Measurements from ENCODE around the gene FCN1. TPM values are rescaled to one million over a fixed set of nuclear protein-coding genes. Genes with fewer than 3 reads are reported as not detected.

The FCN1 gene
- total RNA-seq, 1 donor = 1,156 TPM

DNA sequence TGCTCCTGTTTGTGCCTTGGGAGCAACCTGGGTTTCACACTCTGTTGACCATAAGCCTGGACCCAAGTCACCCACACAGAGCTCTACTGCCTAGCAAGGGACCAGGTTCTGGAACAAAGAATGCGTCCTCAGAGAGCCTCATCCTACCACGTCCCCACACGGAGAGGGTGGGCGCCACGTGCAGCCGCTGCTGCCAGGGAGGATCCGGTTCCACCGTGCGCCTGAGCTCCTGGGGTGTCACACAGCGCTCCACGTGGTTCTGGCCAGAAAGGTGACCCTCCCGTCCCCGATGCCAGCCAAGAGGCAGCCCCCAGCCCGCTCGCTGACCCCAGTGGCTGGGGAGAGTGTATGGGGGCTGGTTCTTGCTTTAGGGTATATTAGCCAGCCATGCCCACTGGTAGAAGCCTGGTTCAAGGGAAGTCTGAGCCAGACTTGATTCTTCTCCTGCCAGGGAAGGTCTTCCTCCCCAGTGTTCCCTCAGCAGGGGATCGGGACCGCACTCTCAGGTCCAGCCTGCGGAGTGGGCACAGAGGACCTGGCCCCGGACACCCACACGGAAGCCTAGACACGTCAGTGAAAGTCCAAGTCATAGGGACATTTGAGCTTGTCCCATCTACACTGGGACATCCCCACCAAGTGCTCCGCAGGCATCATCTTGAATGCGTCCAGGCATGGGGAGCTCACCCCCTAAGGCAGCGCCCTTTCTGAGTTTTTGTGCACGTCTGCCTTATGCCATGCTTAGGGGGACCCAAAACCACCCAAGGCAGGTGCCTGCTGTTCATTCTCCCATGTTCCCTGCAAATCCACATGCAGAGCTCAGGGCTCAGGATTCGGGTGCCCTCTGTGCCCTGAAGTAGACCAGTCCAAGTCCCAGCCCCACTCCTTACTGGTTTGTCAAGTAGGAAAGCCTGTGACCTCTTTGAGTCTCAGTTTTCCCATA lies 2.4 kb downstream of the FCN1 start:
- Histone ChIP-seq H3K4me1 (ENCODE audit: insufficient read depth, low read length) (peaks cover 56% of the 10 kb centered on the region), H3K4me3 (ENCODE audit: low read length) (peak overlapping the region; percentile 65), H3K27me3 (ENCODE audit: insufficient read depth, low read length) (no peaks in the 10 kb centered on the region), H3K9me3 (ENCODE audit: low read depth, low read length) (peaks cover 4% of the 10 kb centered on the region)

DNA sequence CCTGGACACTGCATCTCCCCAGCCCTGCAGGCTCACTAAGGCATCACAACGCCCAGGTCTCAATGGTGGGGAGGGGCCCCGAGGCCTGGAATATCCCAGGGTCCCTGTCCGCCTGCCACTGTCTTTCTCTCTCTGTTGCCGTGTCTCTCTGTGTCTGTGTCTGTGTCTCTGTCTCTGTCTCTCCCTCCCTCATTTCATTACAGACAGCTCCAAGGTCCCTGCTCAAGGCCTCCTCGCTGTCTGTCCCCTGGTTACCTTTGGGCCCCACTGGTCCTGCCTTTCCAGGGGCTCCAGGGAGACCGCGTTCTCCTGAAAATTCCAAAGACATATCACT lies 3.2 kb downstream of the FCN1 start:
- Histone ChIP-seq H3K27me3 (ENCODE audit: insufficient read depth, low read length) (no peaks in the 10 kb centered on the region), H3K4me1 (ENCODE audit: insufficient read depth, low read length) (peaks cover 50% of the 10 kb centered on the region), H3K9me3 (ENCODE audit: low read depth, low read length) (no peaks in the 10 kb centered on the region), H3K4me3 (ENCODE audit: low read length) (peak overlapping the region; percentile 65)

- peak overlapping the region; percentile 65 for H3K4me3 ChIP-seq (ENCODE audit: low read length)
- no peaks in the 10 kb centered on the region for H3K27me3 ChIP-seq (ENCODE audit: insufficient read depth, low read length)
- no peaks in the 10 kb centered on the region for H3K9me3 ChIP-seq (ENCODE audit: low read depth, low read length)
- H3K4me1 ChIP-seq (ENCODE audit: insufficient read depth, low read length) = peaks cover 45% of the 10 kb centered on the region
Measured at GRCh38 chr9:134913713-134914500, 3.8 kb downstream of the FCN1 start.

GRCh38 chr9:134913041-134913712 lies 4.5 kb downstream of the FCN1 start:
- H3K9me3 ChIP-seq (ENCODE audit: low read depth, low read length) = no peaks in the 10 kb centered on the region
- peaks cover 37% of the 10 kb centered on the region for H3K4me1 ChIP-seq (ENCODE audit: insufficient read depth, low read length)
- H3K4me3 ChIP-seq (ENCODE audit: low read length) = no peak overlapping the region
- no peaks in the 10 kb centered on the region for H3K27me3 ChIP-seq (ENCODE audit: insufficient read depth, low read length)

DNA sequence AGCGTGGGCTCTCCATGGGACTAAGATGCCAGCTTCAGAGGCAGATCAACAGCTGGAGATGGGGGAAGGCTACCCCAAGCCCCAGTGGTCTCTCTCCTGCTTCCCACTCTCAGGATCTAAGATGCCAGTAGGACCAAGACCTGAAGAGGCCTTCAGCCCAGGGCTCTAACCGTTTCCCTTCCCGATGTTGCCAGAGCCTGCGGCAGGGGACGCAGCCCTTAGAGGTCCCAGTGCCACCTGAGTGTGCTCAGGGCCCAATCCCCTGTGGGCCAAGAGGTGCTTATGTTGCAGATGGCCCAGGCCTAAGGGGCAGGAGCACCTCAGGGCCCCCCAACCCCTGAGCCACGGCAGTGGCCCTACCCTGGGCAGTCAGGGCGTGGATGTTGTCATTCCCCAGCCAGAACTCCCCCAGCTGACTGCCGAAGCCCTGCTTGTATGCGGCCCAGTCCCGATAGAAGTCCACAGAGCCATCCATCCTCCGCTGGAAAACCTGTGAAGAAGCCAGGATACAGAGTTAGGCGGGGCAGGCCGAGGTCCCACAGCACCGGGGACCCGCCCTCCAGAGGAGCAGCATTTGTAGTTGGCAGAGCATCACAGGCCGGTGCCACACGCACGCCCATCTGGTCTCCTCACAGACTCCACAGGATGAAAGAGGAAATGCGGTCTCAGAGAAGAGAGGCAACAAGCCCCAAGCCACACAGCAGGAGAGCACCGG lies 5.4 kb downstream of the FCN1 start:
- H3K4me1 ChIP-seq (ENCODE audit: insufficient read depth, low read length) = peaks cover 32% of the 10 kb centered on the region
- no peak overlapping the region for H3K4me3 ChIP-seq (ENCODE audit: low read length)
- H3K9me3 ChIP-seq (ENCODE audit: low read depth, low read length) = peaks cover 4% of the 10 kb centered on the region
- no peaks in the 10 kb centered on the region for H3K27me3 ChIP-seq (ENCODE audit: insufficient read depth, low read length)

DNA sequence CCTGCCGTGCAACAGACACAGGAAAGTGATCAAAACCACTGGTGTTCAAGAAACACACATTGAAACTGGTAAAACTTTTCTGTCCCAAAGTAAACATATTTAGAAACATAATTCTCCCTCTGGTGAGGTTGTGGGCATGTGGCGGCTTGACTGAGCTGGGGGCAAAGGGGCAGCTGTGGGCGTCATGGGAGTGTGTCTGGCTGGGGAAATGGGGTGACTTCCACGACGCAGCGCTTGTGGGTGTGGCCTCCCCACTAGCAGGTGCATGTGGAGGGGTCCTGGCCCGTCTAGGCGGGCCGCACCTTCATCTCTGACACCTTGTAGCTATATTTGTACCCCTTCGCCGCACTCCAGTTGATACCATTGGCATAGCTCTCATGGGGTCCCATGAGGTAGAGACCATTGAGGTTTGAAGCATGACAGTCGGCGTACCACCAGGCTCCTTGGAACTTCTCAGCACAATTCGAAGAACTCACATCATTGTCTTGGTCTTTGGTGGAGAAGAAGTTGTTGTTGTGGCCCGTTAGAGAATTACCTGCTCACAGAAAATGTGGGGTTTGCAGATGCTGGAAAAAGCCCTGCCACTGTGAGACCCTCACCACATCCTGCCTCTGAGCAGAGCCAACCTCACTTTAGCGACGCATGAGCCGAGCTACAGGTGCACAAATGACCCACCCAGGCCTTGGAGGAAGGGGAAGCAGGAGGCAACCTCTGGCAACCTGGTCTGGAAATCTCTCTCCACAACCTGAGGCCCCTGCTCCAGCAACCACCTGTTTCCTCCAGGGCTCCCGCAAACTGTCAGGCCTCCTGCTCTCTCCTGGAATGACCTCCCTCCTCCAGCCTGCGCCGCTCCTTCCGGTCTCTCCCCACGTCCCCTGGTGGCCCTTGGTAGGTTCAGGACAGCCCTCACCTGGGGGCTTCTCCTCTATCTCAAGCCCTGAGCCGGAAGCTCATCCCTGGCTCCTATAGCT lies 7.9 kb downstream of the FCN1 start:
- Histone ChIP-seq H3K9me3 (ENCODE audit: low read depth, low read length) (peaks cover 4% of the 10 kb centered on the region), H3K4me1 (ENCODE audit: insufficient read depth, low read length) (peaks cover 31% of the 10 kb centered on the region), H3K4me3 (ENCODE audit: low read length) (no peak overlapping the region), H3K27me3 (ENCODE audit: insufficient read depth, low read length) (no peaks in the 10 kb centered on the region)

- Histone ChIP-seq H3K9me3 (ENCODE audit: low read depth, low read length) (peaks cover 9% of the 10 kb centered on the region), H3K27me3 (ENCODE audit: insufficient read depth, low read length) (no peaks in the 10 kb centered on the region), H3K4me1 (ENCODE audit: insufficient read depth, low read length) (peaks cover 20% of the 10 kb centered on the region), H3K4me3 (ENCODE audit: low read length) (no peak overlapping the region)
Measured at GRCh38 chr9:134908524-134909309, 9.0 kb downstream of the FCN1 start.

DNA sequence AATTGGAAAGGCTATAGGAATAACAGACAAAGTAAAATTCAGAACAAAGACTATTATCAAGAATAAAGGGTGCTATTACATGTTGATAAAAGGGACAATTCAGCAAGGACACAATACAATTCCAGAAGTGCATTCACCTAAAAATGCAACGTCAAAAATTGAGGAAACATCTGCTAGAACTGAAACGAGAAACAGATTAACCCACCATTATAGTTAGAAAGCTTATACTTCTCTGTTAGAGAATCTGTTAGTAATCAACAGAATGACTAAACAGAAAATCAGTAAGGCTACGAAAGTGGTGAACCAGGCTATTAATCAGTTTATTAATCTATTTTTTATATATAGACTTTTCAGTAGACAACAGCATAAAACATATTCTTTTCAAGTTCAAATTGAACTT lies 14.8 kb downstream of the FCN1 start:
- Histone ChIP-seq H3K4me3 (ENCODE audit: low read length) (no peak overlapping the region), H3K9me3 (ENCODE audit: low read depth, low read length) (peaks cover 33% of the 10 kb centered on the region), H3K4me1 (ENCODE audit: insufficient read depth, low read length) (no peaks in the 10 kb centered on the region), H3K27me3 (ENCODE audit: insufficient read depth, low read length) (peaks cover 2% of the 10 kb centered on the region)

GRCh38 chr9:134899818-134900217 lies 17.9 kb downstream of the FCN1 start:
- Histone ChIP-seq H3K4me3 (ENCODE audit: low read length) (no peak overlapping the region), H3K4me1 (ENCODE audit: insufficient read depth, low read length) (no peaks in the 10 kb centered on the region), H3K27me3 (ENCODE audit: insufficient read depth, low read length) (peaks cover 2% of the 10 kb centered on the region), H3K9me3 (ENCODE audit: low read depth, low read length) (peaks cover 30% of the 10 kb centered on the region)

DNA sequence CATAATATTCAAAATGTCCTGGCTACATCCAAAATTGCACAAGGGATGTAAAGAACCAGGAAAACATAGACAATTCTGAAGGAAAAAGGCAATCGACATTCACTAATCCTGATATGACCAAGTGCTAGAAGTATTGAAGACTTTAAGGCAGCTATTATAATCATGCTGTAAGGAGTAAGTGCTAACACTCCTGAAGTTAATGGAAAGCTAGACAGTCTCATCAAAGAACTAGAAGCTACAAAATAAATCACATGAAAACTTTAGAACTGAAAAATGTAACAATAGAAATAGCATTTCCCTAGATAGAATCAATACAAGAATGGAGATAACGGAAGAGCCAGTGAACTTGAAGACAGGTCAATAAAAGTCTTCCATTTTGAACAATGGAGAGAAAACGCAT lies 18.5 kb downstream of the FCN1 start:
- Histone ChIP-seq H3K27me3 (ENCODE audit: insufficient read depth, low read length) (peaks cover 2% of the 10 kb centered on the region), H3K4me3 (ENCODE audit: low read length) (no peak overlapping the region), H3K9me3 (ENCODE audit: low read depth, low read length) (peaks cover 29% of the 10 kb centered on the region), H3K4me1 (ENCODE audit: insufficient read depth, low read length) (no peaks in the 10 kb centered on the region)

GRCh38 chr9:134898319-134898718 lies 19.4 kb downstream of the FCN1 start:
- Histone ChIP-seq H3K9me3 (ENCODE audit: low read depth, low read length) (peaks cover 21% of the 10 kb centered on the region), H3K4me3 (ENCODE audit: low read length) (no peak overlapping the region), H3K4me1 (ENCODE audit: insufficient read depth, low read length) (no peaks in the 10 kb centered on the region), H3K27me3 (ENCODE audit: insufficient read depth, low read length) (peaks cover 2% of the 10 kb centered on the region)

DNA sequence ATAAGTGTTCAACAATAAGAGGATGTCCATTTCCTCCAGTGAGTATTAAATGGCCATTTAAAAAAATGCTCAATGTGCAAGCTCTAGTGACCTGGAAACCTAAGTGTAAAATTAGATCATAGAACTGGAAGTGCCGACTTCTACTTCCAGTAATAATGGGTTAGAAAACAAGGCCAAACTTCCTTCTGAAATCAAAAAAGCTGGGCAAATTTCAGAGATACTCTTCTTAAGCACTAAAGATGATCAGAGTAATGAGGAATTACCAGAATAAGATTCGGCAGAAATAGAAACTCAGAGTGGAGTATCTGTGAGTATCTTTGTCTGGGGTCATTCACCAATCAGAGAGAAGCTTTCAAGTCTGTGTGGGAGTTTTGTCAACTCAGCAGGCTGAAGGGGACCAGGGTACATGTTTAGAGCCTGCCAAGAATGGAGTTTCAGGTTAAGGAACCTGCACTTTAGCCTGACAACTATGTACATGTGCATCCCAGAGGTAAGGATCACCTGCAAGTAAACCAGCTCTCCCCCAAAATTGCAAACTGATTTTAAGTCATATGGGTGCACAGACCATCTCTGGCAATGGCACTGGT lies 20.0 kb downstream of the FCN1 start:
- Histone ChIP-seq H3K27me3 (ENCODE audit: insufficient read depth, low read length) (peaks cover 2% of the 10 kb centered on the region), H3K4me1 (ENCODE audit: insufficient read depth, low read length) (no peaks in the 10 kb centered on the region), H3K9me3 (ENCODE audit: low read depth, low read length) (peaks cover 14% of the 10 kb centered on the region), H3K4me3 (ENCODE audit: low read length) (no peak overlapping the region)

Data from mononuclear cell (primary cell).